ENCODE data around the gene GRK1.

Gene GRK1

GRCh38 chr13:113728571-113729054, 61.6 kb downstream of the GRK1 start:
- Histone ChIP-seq H3K4me1 (ENCODE audit: control insufficient read depth, insufficient read depth, low read length) (no peaks in the 10 kb centered on the region), H3K9me3 (ENCODE audit: control insufficient read depth, insufficient read depth, low read depth, low read length) (no peaks in the 10 kb centered on the region), H3K27ac (ENCODE audit: extremely low read depth, low read depth, low read length) (no peak overlapping the region), H3K36me3 (ENCODE audit: control insufficient read depth in 2 of 2, insufficient read depth in 1 of 2, low read length in 2 of 2) (no peaks in the 10 kb centered on the region), H3K4me3 (ENCODE audit: low read depth, low read length) (no peak overlapping the region)
- ChIA-PET CTCF (no interaction called here), POLR2A (no interaction called here)
- no peak for TF ChIP-seq KLF16 (tag by site-specific recombination; IDR thresholded peaks at IDR 0.05)
- no peak for TF ChIP-seq ZEB2 (tag by site-specific recombination; IDR thresholded peaks at IDR 0.05)
- no peak for TF ChIP-seq ZNF501 (tag by site-specific recombination; IDR thresholded peaks at IDR 0.05)
- no peak for TF ChIP-seq KLF8 (tag by site-specific recombination; IDR thresholded peaks at IDR 0.05)
- no peak for TF ChIP-seq WT1 (tag by site-specific recombination; IDR thresholded peaks at IDR 0.05)
- no peak for TF ChIP-seq ZNF10 (tag by site-specific recombination; IDR thresholded peaks at IDR 0.05)
- no peak for TF ChIP-seq PRDM1 (tag by site-specific recombination; IDR thresholded peaks at IDR 0.05)
- no peak for TF ChIP-seq ZNF202 (tag by site-specific recombination; IDR thresholded peaks at IDR 0.05; ENCODE audit: borderline replicate concordance)
- TF ChIP-seq GLI4 (tag by site-specific recombination; IDR thresholded peaks at IDR 0.05): no peak
- no peak for TF ChIP-seq ZNF248 (tag by site-specific recombination; IDR thresholded peaks at IDR 0.05)
- TF ChIP-seq ZNF211 (tag by site-specific recombination; IDR thresholded peaks at IDR 0.05; ENCODE audit: low read depth): no peak
- TF ChIP-seq ZNF639 (tag by site-specific recombination; IDR thresholded peaks at IDR 0.05): no peak
- TF ChIP-seq YY2 (tag by site-specific recombination; IDR thresholded peaks at IDR 0.05): no peak
- no peak for TF ChIP-seq ATF2 (tag by site-specific recombination; IDR thresholded peaks at IDR 0.05; ENCODE audit: low read depth)
- TF ChIP-seq ZNF707 (tag by site-specific recombination; IDR thresholded peaks at IDR 0.05): no peak
- TF ChIP-seq ZNF37A (tag by site-specific recombination; IDR thresholded peaks at IDR 0.05): no peak
- TF ChIP-seq ZNF560 (tag by site-specific recombination; IDR thresholded peaks at IDR 0.05; ENCODE audit: borderline replicate concordance): no peak

- H3K4me1 ChIP-seq (ENCODE audit: control insufficient read depth, insufficient read depth, low read length): no peaks in the 10 kb centered on the region
- POLR2A ChIA-PET: no interaction called here
- TF ChIP-seq ZNF629 (tag by site-specific recombination; IDR thresholded peaks at IDR 0.05) (no peak), HOXD13 (CRISPR knock-in tag; IDR thresholded peaks at IDR 0.05; ENCODE audit: borderline replicate concordance) (no peak), ZNF704 (tag by site-specific recombination; IDR thresholded peaks at IDR 0.05) (no peak), ZNF548 (tag by site-specific recombination; IDR thresholded peaks at IDR 0.05) (no peak), WT1 (tag by site-specific recombination; IDR thresholded peaks at IDR 0.05) (no peak), ZBTB6 (tag by site-specific recombination; IDR thresholded peaks at IDR 0.05) (peak; percentile 42; the same call in 1 of the 2 replicates), ZBTB17 (tag by site-specific recombination; IDR thresholded peaks at IDR 0.05) (peak; percentile 60), BCL11B (tag by site-specific recombination; IDR thresholded peaks at IDR 0.05; ENCODE audit: low read depth) (no peak), ZNF658 (tag by site-specific recombination; IDR thresholded peaks at IDR 0.05) (no peak), ZNF24 (tag by site-specific recombination; IDR thresholded peaks at IDR 0.05) (no peak), ZNF600 (tag by site-specific recombination; IDR thresholded peaks at IDR 0.05) (peak; percentile 56; the same call in 1 of the 2 replicates), ZNF157 (tag by site-specific recombination; IDR thresholded peaks at IDR 0.05) (no peak), ZNF132 (tag by site-specific recombination; IDR thresholded peaks at IDR 0.05; ENCODE audit: borderline replicate concordance) (no peak), ZNF768 (tag by site-specific recombination; IDR thresholded peaks at IDR 0.05) (no peak), ZNF692 (tag by site-specific recombination; IDR thresholded peaks at IDR 0.05) (no peak)
Measured at GRCh38 chr13:113729187-113730019, 62.4 kb downstream of the GRK1 start.

More at GRCh38 chr13:113729187-113730019, 62.4 kb downstream of the GRK1 start:
- H3K4me3 ChIP-seq (ENCODE audit: low read depth, low read length): no peak overlapping the region
- H3K9me3 ChIP-seq (ENCODE audit: control insufficient read depth, insufficient read depth, low read depth, low read length): no peaks in the 10 kb centered on the region
- no peak overlapping the region for H3K27ac ChIP-seq (ENCODE audit: extremely low read depth, low read depth, low read length)
- CTCF ChIA-PET: interaction anchor here (0.5 to 0.7 kb wide), 2 partner anchors 62 to 617 kb away, joined by 3 to 6 read pairs; partner anchors contain the start of gene GRK1
- H3K36me3 ChIP-seq (ENCODE audit: control insufficient read depth in 2 of 2, insufficient read depth in 1 of 2, low read length in 2 of 2): no peaks in the 10 kb centered on the region

All from HEK293 (cell line).